Peyer's patch (tissue), 4 donors: ENCODE results near the gene SAMM50. TPM values are rescaled to one million over a fixed set of nuclear protein-coding genes. Genes with fewer than 3 reads are reported as not detected.

Experiments
- DNase-seq, 3 donors: peaks; one replicate each; pipeline ENCODE4 v3.0.0-alpha.2; 2017 to 2019
- H3K27ac ChIP-seq, 4 donors: fragments of 200-600 bp; sonication (generic); one replicate each; pipeline ENCODE4 v1.5.1; 2016 to 2019
- H3K27me3 ChIP-seq, 2 donors: fragments of 200-600 bp; sonication (generic); one replicate each; pipeline ENCODE4 v1.5.1; 2019
- H3K36me3 ChIP-seq, 3 donors: fragments of 200-600 bp; sonication (generic); one replicate each; pipeline ENCODE4 v1.5.1; 2016 to 2019
- H3K4me1 ChIP-seq, 4 donors: fragments of 200-600 bp; sonication (generic); one replicate each; pipeline ENCODE4 v1.5.1; 2016 to 2019
- H3K4me3 ChIP-seq, 4 donors: fragments of 200-600 bp; sonication (generic); 1 replicate in 3 of 4; 2 replicates in 1 of 4; pipeline ENCODE4 v1.5.1; 2016 to 2019; ENCODE audit warnings: mild to moderate bottlenecking in 1 of 4
- H3K9me3 ChIP-seq, 4 donors: fragments of 200-600 bp; sonication (generic); one replicate each; pipeline ENCODE4 v1.5.1; 2016 to 2019; ENCODE audit warnings: mild to moderate bottlenecking in 1 of 4
- POLR2A ChIP-seq, 2 donors: fragments of 450-650 bp; IDR thresholded peaks; one replicate each; pipeline ENCODE4 v1.5.1; 2017; ENCODE audit warnings: antibody characterized with exemption in 2 of 2, mild to moderate bottlenecking in 2 of 2, moderate library complexity in 2 of 2
- total RNA-seq, 4 donors: library from RNA; depleted of rRNA; stranded (reverse); fragments of >200 nt; gene quantifications; one replicate each; pipeline ENCODE4 v1.1.0, GENCODE V29; 2016
- TF ChIP-seq, protein P1 (sequence below), 6 experiments: fragments of 450-650 bp in 4 of 6; fragments of 200-600 bp in 2 of 6; sonication (generic) in 1 of 6; IDR thresholded peaks; one replicate each; pipeline ENCODE4 v1.5.1; 2017 to 2019; ENCODE audit warnings: antibody characterized with exemption in 6 of 6, mild to moderate bottlenecking in 3 of 6, moderate library complexity in 1 of 6

SAMM50 gene
- total RNA-seq, 4 donors from 2014 or later = 26.4 to 39.8 (median 34.1) TPM

DNA sequence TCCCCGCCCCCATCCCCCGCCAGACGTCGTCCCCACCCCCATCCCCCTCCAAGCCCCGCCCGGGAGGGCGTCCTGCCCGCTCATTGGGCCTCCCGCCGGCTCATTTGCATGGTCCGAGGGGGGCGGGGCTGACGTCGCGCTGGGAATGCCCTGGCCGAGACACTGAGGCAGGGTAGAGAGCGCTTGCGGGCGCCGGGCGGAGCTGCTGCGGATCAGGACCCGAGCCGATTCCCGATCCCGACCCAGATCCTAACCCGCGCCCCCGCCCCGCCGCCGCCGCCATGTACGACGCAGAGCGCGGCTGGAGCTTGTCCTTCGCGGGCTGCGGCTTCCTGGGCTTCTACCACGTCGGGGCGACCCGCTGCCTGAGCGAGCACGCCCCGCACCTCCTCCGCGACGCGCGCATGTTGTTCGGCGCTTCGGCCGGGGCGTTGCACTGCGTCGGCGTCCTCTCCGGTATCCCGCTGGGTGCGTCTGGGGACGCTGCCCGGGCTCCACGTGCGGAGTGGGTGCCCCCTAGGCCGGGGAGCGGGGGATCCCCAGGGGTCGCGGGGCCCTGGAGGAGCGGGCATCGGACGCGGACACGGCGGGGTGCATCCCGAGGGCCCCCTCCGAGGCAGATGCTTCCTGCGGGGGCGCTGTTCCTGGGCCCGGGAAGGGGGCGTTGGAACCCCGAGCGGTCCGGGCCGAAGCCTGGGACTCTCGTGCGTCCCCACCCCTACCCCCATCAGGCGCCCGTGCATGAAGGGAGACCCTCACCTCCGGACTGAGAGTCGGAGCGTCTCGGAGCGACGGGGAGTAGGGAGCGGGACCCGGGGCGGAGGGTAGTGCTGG lies 31.4 kb upstream of the SAMM50 start, which contains the start of gene PNPLA3:
Gene PNPLA3, plus strand, starts transcription at position 175 of the 834 bp plus-strand sequence. Its CDS starts 107 bp downstream, at position 282.
- peak; percentile 56 to 63 for TF ChIP-seq POLR2A (IDR thresholded peaks at IDR 0.05)
- TF ChIP-seq, protein P1, sequence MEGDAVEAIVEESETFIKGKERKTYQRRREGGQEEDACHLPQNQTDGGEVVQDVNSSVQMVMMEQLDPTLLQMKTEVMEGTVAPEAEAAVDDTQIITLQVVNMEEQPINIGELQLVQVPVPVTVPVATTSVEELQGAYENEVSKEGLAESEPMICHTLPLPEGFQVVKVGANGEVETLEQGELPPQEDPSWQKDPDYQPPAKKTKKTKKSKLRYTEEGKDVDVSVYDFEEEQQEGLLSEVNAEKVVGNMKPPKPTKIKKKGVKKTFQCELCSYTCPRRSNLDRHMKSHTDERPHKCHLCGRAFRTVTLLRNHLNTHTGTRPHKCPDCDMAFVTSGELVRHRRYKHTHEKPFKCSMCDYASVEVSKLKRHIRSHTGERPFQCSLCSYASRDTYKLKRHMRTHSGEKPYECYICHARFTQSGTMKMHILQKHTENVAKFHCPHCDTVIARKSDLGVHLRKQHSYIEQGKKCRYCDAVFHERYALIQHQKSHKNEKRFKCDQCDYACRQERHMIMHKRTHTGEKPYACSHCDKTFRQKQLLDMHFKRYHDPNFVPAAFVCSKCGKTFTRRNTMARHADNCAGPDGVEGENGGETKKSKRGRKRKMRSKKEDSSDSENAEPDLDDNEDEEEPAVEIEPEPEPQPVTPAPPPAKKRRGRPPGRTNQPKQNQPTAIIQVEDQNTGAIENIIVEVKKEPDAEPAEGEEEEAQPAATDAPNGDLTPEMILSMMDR (IDR thresholded peaks at IDR 0.05) = no peak
- peaks cover 0 to 8% (median 0%) of the 10 kb centered on the region in 4 donors for H3K9me3 ChIP-seq
- peak within 1 kb of the TSS; percentile 37 to 71 (median 58) for H3K4me3 ChIP-seq
- peak within 1 kb of the TSS in 3 of 4 donors; percentile 35 to 50 (median 38) for H3K27ac ChIP-seq
- peak; percentile 74 to 94 (median 92) for DNase-seq
- H3K4me1 ChIP-seq = peaks cover 0 to 7% (median 3%) of the 10 kb centered on the region in 4 donors
- H3K27me3 ChIP-seq = no peaks in the 10 kb centered on the region
- no peaks in the 10 kb centered on the region for H3K36me3 ChIP-seq

DNA sequence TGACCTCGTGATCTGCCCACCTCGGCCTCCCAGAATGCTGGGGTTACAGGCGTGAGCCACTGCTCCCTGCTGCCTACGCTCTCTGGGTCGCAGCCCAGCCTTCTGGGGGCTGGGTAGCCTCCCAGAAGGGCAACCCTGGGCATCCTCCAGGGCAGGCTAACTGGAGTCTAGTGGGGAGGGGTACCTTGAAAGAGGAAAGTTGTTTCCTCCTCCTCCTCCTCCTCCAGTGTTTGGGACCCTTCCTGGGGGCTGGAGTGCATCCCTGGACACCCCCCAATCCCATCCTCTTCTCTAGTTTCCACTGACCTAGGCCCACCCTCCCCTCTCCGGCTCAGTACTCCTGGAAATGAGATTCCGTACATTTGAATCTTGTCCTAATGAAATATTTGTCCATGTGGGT lies 30.4 kb upstream of the SAMM50 start:
- H3K27ac ChIP-seq = peak overlapping the region in 1 of 4 donors; percentile 0
- peaks cover 0 to 7% (median 3%) of the 10 kb centered on the region in 4 donors for H3K4me1 ChIP-seq
- TF ChIP-seq, protein P1 (IDR thresholded peaks at IDR 0.05) = no peak
- TF ChIP-seq POLR2A (IDR thresholded peaks at IDR 0.05) = no peak
- H3K4me3 ChIP-seq = peak overlapping the region in 2 of 4 donors; percentile 11 to 59
- DNase-seq = no peak
- H3K27me3 ChIP-seq = no peaks in the 10 kb centered on the region
- no peaks in the 10 kb centered on the region for H3K36me3 ChIP-seq
- H3K9me3 ChIP-seq = peaks cover 0 to 8% (median 0%) of the 10 kb centered on the region in 4 donors

DNA sequence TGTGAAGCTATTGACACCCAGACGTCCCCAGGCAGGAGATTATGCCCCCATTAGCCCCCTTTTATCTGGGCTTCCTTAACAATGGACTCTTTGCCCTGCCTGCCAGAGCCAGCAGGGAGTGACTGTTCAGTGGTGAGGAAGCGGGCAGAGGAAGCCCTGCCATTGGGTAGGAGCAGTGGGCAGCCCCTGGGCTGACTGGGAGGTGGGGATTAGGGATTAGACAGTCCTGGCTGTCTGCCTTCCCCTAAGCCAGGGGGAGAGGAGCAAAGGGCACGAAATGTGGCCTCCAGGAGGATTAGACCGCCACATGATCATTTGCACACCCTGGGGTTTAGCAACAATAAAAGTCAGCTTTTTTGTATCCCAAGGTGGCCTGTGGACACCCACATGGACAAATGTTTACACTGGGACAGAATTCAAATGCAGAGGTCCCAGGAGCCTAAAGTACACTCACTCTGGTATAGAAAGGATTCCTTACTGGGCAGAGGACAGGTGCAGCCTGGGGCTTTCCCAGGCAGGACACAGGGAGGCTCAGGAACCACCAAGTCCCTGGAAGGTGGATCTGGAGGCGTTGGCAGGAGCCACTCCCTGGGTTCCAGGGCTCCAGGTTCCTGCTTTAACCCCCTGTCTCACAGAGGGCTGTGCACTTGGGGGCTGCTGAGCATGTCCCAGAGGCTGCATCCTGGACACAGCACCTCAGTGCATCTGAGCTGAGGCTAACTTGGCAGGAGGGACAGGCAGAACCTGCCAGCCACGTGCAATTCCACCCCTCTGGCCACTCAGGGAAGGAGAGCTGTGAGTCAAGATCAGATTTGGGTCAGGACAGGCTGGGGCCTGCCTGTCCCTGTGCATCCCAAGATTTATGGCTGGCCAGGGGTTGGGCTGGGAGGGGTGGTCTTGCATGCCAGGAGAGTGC lies 29.6 kb upstream of the SAMM50 start:
- Histone ChIP-seq H3K9me3 (peaks cover 0 to 8% (median 0%) of the 10 kb centered on the region in 4 donors), H3K4me1 (peaks cover 0 to 7% (median 3%) of the 10 kb centered on the region in 4 donors), H3K27ac (peak overlapping the region in 1 of 4 donors; percentile 0), H3K27me3 (no peaks in the 10 kb centered on the region), H3K36me3 (no peaks in the 10 kb centered on the region), H3K4me3 (no peak overlapping the region)
- no peak for TF ChIP-seq POLR2A (IDR thresholded peaks at IDR 0.05)
- TF ChIP-seq, protein P1 (IDR thresholded peaks at IDR 0.05) = no peak
- peak in 1 of 3 donors; percentile 62 for DNase-seq

DNA sequence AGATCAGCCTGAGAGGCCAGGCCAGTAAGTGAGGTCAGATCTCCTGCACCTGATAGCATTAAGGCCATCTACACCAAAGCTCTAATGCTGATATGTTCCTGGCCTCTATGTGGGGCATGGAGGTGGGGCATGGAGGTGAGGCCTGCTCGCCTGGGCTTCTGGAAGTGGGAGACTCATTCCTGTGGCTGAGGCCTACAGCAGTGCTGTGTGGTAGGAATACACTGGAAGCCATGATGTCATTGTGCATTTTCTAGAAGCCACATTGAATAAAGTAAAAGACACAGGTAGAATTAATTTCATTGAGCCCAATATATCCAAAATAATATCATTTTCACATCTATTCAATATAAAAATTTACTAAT lies 28.9 kb upstream of the SAMM50 start:
- no peak overlapping the region for H3K4me3 ChIP-seq
- peaks cover 0 to 8% (median 0%) of the 10 kb centered on the region in 4 donors for H3K9me3 ChIP-seq
- H3K4me1 ChIP-seq = peaks cover 0 to 7% (median 3%) of the 10 kb centered on the region in 4 donors
- H3K27me3 ChIP-seq = no peaks in the 10 kb centered on the region
- H3K36me3 ChIP-seq = no peaks in the 10 kb centered on the region
- no peak for DNase-seq
- H3K27ac ChIP-seq = no peak overlapping the region
- TF ChIP-seq, protein P1 (IDR thresholded peaks at IDR 0.05) = no peak
- no peak for TF ChIP-seq POLR2A (IDR thresholded peaks at IDR 0.05)

DNA sequence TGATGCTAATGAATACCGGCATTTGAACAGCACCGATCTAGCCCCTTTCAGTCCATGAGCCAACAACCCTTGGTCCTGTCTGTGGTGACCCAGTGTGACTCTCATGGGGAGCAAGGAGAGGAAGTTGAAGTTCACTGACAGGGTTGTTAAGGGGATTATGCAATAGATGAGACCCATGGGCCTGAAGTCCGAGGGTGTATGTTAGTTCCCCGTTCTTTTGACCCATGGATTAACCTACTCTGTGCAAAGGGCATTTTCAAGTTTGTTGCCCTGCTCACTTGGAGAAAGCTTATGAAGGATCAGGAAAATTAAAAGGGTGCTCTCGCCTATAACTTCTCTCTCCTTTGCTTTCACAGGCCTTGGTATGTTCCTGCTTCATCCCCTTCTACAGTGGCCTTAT lies 26.8 kb upstream of the SAMM50 start:
- peaks cover 0 to 8% (median 0%) of the 10 kb centered on the region in 4 donors for H3K9me3 ChIP-seq
- no peak for DNase-seq
- no peaks in the 10 kb centered on the region for H3K27me3 ChIP-seq
- no peak overlapping the region for H3K27ac ChIP-seq
- H3K4me3 ChIP-seq = no peak overlapping the region
- peaks cover 0 to 7% (median 3%) of the 10 kb centered on the region in 4 donors for H3K4me1 ChIP-seq
- no peaks in the 10 kb centered on the region for H3K36me3 ChIP-seq
- TF ChIP-seq, protein P1 (IDR thresholded peaks at IDR 0.05) = no peak
- no peak for TF ChIP-seq POLR2A (IDR thresholded peaks at IDR 0.05)
